A673 (cell line): ENCODE results near the gene MFAP1.
"Not testable (repeated sequence)": the region's sequence is repeated elsewhere in the genome, so short reads cannot be mapped to it uniquely, and the experiment has no call there.

Experiments
- CTCF ChIP-seq: fragments of 300-800, 200-600 bp; sonication (generic); conservative IDR thresholded peaks from 2 replicates; pipeline ENCODE4 v1.5.1; 2017; ENCODE audit warnings: low read depth, mild to moderate bottlenecking, antibody characterized with exemption, low read length, moderate library complexity, mixed read lengths
- EZH2 ChIP-seq: fragments of 200-600 bp; sonication (generic); IDR thresholded peaks from 2 replicates; pipeline ENCODE4 v1.6.1; 2017; ENCODE audit warnings: borderline replicate concordance, low read depth, mild to moderate bottlenecking, mixed read lengths, antibody characterized with exemption, low read length; ENCODE audit not compliant: poor library complexity, severe bottlenecking

GRCh38 chr15:43802676-43803075 is 21.8 kb downstream of the MFAP1 start:
- not testable (repeated sequence) for TF ChIP-seq CTCF, EZH2
